ENCODE measurements around the gene DHCR7. TPM values are rescaled to one million over a fixed set of nuclear protein-coding genes. Genes with fewer than 3 reads are reported as not detected.

Gene DHCR7, protein sequence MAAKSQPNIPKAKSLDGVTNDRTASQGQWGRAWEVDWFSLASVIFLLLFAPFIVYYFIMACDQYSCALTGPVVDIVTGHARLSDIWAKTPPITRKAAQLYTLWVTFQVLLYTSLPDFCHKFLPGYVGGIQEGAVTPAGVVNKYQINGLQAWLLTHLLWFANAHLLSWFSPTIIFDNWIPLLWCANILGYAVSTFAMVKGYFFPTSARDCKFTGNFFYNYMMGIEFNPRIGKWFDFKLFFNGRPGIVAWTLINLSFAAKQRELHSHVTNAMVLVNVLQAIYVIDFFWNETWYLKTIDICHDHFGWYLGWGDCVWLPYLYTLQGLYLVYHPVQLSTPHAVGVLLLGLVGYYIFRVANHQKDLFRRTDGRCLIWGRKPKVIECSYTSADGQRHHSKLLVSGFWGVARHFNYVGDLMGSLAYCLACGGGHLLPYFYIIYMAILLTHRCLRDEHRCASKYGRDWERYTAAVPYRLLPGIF
- 31.9 TPM for polyA plus RNA-seq (2013, experiment 1 of 2; ENCODE audit: insufficient read length)
- 34.5 TPM for polyA plus RNA-seq (2013, experiment 2 of 2; ENCODE audit: insufficient read length)

DNA sequence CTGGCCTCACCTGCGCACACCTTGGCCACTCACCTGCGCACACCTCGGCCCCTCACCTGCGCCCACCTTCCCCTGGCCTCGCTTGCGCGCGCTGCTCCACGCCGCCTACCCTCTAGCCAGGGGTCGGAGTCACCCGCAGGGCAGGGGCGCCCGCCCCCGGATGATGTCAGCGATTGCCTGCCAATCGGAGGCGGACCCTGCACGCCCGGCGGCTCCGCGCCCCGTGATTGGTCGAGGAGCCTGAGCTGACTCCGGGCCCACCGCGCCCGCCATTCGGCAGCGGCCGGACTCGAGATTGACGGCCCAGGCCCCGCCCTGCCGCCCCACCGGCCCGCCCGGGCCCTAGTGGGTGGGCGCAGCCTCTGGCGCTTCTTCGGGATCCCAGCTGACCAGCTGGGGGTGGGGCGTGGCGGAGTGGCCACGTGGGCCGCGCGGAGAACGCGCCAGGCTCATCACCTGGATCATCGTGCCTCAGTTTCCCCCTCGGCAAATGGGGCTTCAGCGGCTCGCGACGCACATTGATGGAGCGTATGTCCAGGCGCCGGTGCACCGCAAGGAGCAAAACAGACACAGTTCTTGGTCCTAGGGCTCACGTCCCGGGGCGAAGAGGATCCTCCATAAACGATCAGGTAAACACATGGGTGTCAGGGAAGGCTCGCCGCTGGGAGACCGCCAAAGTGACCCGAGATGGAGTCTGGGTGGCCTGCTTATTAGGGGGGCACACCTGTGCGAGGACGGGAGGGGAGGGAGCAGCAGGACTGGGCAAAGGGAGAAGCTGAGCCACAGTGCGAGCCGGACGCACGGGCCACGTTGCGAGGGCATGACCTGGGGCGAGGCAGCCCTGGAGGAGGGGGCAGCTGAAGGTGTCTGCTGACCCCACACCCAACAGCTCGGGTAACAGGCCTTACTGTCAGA lies at the start of gene DHCR7:
Gene DHCR7, minus strand, starts transcription at position 137 of the 915 bp plus-strand sequence. CDS start 3,441 bp downstream, outside the sequence.
- DNase-seq = peak; percentile 93

DNA sequence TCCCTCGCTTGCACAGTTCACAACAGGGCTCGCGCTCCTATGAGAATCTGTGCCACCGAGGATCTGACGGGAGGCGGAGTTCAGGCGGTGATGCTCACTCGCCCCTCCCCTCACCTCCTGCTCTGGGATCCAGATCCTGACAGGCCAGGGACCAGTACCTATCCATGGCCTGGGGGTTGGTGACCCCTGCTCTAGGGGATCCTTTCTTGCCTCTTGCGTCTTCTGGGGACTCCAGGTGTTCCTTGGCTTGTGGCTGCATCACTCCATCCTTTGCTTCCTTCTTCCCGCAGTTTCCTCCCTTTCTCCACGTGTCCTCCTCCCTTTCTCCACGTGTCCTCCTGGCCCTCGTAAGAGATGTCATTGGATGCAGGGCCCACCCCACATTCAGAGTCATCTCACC lies 48.2 kb upstream of the DHCR7 start:
- no peak for DNase-seq

DNA sequence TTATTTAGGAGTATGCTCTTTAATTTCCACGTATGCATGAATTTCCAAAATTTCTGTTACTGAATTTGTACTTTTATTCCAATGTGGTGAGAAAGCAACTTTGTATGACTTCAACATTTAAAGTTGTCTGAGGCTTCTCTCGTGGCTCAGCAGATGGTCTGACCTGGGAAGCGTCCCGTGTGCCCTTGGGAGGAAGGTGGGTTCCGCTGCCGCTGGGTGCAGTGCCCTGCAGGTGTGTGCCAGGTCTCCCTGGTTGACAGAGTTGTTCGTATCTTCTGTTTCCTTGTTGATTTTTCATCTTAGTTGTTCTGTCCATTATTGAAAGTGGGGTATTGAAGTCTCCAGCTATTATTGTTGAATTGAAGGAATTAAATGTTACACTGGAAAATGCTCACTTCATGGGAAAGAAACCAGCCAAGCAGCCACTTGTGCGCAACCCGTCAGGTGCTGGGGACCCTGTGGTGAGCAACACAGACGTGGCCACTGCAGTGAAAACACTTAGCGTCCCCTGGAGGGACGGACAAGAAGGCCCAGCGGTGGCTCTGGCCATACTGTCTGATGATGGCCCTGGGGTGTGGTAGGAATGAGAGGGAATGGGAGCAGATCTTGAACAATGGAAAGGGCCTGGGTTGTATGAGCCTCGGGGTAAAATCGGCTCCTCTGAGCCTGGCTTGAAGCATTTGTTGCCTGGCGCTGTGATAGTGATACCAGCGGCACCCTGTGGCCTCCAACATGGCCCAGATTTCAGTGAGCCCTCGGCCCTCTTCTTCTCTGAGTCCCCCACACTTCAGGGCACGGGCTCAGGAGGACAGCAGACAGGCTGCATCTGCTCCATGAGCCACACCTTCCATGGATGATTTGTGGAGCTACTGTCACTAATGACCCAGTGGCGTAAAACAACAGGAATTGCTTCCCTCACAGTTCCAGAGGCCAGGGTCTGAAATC lies 47.4 kb upstream of the DHCR7 start:
- no peak for DNase-seq

DNA sequence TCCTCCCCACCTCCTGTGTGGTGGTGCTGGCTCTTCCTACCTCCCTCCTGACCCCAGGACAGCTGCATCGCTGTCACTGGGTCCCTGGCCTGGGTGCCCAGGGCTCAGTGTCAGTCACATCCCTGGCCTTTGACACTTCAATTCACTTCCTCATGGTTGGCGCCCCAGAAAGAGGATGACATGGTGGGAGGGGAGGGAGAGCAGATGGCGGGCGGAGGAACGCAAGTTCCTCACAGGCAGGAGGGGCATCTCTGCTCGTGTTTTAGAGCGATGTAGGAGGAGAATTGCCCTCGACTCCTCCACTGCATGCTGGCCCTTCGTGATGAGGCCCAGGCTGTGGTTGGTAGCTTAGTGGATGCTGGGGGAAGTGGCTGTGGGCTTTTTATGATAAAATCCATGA lies 43.7 kb upstream of the DHCR7 start:
- DNase-seq = no peak

DNA sequence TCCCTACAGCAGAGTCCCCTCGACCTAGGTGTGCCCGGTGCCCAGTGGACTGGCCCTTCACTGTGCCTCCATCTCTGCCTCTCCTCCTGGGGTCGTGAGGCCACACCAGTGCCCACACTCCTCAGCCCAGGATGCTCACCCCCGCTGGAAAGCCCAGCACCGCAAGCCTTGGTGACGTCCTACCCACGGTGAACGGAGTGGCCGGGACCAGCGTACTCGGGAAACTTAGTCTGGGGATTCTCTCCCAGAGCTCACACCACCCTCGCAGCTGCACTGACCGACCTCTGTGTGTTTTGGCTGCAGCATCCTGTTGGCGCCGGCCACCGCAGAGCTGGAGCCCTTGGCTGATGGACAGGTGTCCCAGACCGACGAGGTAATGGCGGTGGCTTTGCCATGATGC lies 43.3 kb upstream of the DHCR7 start:
- DNase-seq = no peak

DNA sequence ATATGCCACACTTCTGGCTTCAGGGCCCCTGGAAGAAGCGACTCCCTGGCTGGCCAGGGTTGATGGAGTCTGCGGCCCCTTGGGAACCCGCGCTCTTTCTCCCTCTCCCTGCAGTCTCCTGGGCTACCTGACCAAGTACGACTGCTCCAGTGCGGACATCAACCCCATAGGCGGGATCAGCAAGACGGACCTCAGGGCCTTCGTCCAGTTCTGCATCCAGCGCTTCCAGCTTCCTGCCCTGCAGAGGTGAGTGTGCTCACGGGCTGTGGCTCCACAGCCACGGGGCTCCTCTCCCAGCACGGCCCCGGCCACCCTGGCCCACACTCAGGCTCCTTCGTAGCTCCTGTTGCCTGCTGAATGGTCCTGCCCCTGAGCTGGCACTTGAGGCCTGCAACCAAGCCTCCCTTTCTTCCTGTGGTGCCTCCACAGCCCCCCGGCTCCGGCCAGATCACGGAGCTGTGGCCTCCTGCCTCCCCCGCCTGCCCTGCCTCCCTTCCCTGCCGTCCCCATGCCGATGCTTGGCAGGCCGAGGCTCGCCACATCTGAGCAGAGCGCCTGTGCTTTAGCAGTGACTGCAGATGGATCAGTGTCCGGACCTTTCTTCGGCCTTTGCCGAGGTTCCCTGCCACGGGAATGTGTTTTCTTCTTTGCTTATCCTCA lies 42.7 kb upstream of the DHCR7 start:
- no peak for DNase-seq

DNA sequence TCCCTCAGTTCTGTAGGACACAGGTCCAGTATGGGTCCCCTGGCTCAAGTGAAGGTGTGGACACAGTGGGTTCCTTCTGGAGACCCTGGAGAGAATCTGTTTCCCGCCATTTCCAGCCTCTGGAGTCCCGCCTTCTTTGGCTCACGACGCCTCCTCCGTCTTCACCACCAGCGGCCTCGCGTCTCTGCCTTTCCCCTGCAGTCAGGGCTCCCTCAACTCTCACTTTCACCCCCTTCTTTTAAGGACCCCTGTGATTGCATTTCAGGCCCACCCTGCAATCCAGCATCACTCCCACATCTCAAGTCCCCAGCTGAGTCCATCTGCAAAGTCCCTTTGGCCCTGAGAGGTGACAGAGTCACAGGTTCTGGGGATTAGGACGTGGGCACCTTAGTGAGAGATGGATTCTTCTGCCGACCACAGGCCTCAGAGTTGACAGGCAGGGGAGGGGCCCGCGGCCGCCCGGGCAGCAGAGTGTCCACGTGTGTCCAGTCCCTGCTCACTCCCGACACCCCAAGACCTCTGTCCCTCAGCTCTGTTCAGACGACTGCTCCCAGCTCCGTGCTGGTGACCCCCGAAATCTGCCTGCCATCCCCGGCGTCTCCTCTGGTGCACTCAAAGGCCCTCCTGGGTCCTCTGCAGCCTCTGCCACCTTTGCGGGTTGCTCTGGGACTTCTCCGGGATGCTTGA lies 42.0 kb upstream of the DHCR7 start:
- DNase-seq = no peak

DNA sequence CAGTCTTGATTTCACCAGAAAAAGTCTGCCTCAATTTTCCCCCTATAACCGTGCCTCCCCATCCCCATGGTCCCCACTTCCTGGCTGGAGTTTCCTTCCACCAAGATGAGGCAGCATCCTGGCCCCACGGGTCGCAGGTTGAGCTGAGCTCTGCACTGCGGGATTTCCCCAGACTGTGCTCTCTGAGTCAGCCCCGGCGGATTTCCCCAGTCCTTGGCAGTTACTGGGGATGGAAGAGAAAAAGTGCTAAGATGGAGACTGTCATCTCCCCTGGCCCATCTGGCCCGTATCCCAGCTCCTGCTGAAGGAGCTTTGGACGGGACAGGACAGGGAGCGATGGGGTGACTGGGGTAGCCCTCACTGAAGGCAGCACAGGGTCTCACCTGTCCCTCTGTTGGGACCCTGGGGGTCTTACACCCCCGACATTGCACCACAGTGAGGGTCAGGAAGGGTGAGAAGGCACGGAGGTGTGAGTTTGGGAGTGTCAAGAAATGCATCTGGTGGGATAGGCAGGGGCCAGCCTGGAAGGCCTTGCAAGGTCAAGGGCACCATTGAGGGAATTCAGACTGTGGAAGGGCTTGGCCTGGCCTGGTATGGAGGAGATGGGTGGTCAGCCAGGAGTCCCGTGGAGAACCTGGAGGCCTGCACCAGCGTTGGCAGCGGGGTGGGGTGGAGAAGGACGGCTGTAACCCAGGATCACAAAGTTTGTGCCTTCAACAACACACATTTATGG lies 41.3 kb upstream of the DHCR7 start:
- DNase-seq = no peak

DNA sequence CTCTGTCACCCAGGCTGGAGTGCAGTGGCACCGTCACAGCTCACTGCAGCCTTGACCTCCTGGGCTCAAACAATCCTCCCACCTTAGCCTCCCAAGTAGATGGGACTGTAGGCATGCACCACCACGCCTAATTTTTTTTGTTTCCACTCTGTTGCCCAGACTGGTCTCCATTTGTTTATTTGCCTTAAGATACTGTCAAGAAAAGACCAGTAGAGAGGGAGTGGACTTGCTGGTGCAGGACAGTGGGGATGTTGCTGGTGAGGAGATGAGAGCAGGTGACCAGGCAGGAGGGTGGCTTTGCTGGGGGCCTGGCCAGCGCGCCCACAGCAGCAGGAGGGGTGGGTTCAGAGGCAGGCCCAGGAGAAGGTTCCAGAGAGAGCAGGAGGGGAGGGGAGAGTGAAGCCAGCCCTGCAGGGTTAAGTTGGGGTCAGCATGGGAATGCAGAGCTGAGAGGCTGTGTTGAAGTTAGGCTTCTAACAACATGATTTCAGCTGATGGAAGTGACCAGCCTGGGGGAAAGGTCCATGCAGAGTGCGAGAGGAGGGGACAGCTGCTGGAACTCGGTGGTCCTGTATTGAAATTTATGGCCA lies 40.6 kb upstream of the DHCR7 start:
- no peak for DNase-seq

DNA sequence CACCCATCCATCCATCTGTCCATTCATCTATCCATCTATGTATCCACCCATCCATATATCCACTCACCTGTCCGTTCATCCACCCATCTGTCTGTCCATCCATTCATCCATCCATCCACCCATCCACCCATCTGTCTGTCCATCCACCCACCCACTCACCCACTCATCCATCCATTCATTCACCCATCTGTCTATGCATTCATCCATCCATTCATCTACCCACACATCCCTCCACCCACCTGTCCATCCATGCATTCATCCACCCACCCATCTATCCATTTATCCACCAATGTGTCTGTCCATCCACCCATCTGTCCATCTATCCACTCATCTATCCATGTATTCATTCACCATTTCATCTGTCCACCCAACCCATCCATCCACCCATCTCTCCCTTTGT lies 38.1 kb upstream of the DHCR7 start:
- DNase-seq = no peak

DNA sequence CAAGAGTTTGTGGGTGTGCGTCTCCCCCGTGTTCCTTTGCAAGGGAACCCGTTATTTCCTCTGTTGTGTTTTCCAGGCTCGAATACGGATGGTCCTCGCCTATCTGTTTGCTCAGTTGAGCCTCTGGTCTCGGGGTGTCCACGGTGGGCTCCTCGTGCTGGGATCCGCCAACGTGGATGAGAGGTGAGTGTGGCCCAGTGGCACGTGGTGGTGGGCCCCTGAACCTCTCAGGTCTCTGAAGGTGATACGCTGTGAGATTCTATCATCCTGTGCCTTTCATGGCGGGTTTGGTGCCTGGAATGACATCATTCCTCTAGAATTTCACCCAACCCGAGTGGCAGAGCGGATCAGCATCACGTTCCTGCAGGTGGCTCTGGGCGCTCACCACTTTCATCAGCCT lies 37.3 kb upstream of the DHCR7 start:
- DNase-seq = no peak

DNA sequence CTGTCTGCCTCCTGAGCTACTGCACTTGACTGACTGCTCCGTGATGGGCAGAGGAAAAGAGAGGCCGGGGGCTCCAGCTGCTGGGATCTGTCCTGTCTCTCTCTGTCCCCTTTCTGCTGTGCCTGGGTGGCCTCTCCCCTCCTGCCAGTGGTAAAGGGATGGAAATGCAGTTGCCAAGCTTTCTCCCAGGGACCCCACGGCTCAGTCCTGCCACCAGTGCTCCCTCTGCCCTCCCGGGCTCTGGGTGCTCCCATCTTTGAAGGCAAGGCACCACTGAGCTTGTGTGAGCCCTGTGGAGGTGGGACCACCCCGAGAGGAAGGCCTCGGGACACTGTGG lies 36.8 kb upstream of the DHCR7 start:
- no peak for DNase-seq

DNA sequence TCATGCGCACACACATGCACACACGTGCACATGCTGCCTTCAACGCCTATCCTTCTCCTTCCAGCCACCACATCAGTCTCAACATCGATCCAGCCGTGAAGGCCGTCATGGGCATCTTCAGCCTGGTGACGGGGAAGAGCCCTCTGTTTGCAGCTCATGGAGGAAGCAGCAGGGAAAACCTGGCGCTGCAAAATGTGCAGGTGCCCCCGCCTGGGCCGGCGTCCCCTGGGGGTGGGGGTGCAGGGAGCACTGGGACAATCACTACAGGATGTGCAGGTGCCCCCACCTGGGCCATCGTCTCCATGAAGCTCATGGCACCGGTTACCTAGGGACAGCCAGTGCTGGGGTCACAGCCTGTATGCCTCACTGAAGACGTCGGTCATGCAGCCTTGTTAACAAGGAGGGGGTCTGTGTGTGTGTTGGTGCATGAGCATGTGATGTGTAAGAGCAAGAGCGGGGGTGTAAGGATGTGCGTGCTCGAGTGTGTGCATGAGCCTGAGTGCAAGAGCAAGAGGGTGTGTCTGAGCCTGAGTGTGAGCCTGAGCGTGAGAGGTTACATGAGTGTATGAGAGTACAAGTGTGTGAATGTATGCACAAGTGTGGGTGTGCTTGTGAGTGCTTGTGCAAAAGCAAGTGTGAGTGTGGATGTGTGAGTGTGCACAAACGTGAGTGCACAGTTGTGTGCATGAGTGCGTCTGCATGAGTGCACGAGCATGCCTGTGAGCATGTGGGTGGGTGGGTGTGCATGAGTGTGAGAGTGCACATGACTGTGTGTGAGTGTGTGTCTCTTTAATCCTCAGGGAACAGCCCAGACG lies 36.3 kb upstream of the DHCR7 start:
- no peak for DNase-seq

DNA sequence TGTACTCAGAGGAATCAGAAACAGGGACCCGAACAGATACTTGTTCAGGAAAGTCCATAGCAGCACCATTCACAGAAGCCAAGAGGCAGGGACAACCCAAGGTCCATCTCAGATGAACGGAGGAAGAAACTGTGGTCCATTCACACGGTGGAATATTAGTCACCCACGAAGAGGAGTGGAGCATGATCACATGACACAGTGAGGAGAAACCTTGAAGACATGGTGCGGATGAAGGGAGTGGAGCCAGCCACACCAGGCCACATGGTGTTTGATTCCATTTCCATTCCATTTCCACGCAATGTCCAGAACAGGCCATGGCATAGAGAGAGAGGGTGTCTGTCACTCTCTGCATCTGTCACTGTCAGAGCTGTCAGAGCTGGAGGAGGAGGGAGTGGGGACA lies 35.5 kb upstream of the DHCR7 start:
- no peak for DNase-seq

DNA sequence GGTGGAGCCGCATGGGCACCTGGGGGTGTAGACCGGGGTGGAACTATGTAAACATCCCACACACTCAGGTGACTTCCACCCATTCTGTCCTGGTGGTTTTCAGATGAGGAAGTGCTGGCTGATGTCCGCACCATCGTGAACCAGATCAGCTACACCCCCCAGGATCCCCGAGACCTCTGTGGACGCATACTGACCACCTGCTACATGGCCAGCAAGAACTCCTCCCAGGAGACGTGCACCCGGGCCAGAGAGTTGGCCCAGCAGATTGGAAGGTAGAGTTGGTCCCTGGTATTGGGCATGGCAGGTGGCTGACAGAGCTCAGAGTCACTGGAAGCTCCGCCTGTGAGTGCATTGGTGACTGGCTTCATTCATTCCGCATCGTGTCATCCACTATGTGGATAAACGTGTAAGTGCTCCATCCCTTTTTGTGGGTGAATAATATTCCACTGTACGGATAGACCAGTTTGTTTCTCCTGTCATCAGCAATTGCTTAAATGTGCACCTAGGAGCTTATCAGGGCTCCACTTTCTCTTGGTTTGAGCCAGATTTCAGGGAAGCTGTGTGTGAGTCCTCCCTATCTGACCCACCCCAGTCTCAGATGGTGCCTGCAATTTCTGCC lies 34.7 kb upstream of the DHCR7 start:
- DNase-seq = no peak

DNA sequence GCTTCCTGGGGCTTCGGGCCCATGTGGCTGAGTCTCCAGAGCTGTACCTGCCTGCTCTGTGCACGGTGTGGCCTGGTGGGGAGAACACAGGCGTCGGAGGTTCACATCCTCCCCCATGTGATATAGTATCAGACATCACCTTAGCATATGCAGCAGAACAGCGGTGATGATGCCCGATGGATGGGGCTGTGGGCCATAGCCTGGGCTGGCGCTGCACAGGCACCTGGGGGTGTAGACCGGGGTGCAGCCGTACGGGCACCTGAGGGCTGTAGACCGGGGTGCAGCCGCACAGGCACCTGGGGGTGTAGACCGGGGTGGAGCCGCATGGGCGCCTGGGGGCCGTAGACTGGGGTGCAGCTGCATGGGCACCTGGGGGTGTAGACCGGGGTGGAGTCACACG lies 34.0 kb upstream of the DHCR7 start:
- no peak for DNase-seq

DNA sequence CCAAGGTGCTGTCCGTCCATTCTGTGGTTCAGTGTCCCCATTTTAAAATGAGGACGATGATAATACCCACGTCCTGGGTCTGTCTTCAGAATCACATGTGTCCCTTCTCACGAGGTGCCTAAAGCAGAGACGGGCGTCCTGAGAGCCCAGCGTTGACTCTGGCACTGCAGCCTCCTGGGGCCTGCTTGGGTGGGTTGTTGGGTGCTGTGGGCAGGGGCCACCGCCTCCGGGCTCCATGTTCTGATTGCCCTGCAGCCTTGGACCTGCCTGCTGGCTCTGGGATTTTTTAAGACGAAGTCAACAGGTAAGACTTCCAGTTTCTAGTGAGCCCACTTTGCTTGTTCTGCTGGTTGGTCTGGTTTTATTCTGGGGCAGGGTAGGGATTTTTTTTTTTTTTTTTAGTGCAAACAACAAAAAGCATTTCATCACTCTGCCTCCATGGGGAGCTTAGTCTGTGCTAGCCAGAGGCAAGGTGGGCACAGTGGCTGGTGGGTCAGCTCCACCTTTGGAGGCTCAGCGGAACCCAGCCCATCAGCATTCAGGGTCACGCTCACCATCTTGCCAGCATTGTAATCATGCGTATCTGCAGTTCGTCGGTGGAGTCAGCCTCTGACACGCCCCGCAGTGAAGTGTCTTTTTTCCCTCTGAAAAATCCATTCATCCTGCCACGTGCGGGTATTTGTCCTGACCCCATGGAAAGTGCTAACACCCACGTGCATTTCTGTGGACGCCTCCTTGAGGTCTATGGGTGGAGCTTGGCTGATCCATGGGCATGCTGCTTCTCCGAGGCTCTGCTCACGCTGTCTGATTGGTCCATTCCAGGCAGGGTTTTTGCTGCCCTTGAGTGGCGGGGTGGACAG lies 33.1 kb upstream of the DHCR7 start:
- no peak for DNase-seq

DNA sequence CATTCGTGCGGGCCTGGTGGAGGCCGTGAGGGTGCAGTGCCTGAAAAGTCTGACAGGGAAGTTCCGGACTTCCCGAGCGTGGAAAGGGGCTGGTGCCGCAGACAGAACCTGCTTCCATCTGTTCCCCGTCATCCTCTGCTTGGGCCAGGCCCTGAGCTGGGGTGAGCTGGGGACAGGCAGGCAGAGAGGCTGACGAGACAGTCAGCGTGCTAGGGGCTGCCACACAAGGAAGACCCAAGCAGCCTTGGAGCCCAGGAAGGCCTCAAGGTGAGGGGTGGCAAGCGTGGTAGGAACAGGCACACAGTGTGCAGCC lies 30.3 kb upstream of the DHCR7 start:
- DNase-seq = no peak
